ENCODE measurements around the gene HS3ST4. TPM values are rescaled to one million over a fixed set of nuclear protein-coding genes. Genes with fewer than 3 reads are reported as not detected.

Gene HS3ST4
- total and polyA plus RNA-seq, 10 of the 15 experiments (the other 5 are each of a cell fraction or from before 2014, with no cell fraction given): 0.05 TPM; not detected in 9

DNA sequence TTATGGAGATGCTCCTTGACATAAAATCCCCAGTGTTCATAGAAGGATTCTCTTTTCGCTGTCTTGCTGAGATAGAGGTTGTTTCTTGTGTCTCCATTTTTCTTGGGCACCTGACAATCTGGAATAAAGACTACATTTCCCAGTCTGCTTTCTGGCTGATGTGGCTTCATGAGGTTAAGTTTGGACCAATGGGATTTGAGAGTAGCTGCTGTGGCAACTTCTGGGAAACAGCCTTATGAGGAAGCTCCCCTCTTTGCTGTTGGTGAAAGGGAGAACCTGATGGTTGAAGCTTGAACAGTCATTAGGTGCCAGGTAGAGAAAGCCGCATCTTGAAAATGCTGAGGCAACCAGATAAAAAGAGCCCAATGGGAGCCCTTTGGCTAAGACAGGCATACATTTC is 24.4 kb downstream of the HS3ST4 start:
- Histone ChIP-seq H3K4me2 (ENCODE audit: control insufficient read depth, insufficient read depth) (no peak overlapping the region), H3K9me3 (replicated peaks; ENCODE audit: control insufficient read depth, insufficient read depth, low read length) (no peaks in the 10 kb centered on the region), H3K79me2 (ENCODE audit: control insufficient read depth, insufficient read depth, low read length) (no peaks in the 10 kb centered on the region), H3K27ac (ENCODE audit: control insufficient read depth, insufficient read depth) (no peak overlapping the region), H4K20me1 (ENCODE audit: control insufficient read depth, insufficient read depth) (no peaks in the 10 kb centered on the region), H2AFZ (ENCODE audit: control insufficient read depth, low read depth, low read length) (no peak overlapping the region), H3K9ac (ENCODE audit: control insufficient read depth, insufficient read depth, low read length) (no peak overlapping the region), H3K36me3 (ENCODE audit: control insufficient read depth in 2 of 2, insufficient read depth in 2 of 2, low read length in 1 of 2) (no peaks in the 10 kb centered on the region), H3K4me3 (no peak overlapping the region), H3K4me1 (ENCODE audit: control insufficient read depth, insufficient read depth, low read length) (no peaks in the 10 kb centered on the region), H3K27me3 (replicated peaks in 1 of 2; ENCODE audit: control insufficient read depth in 2 of 2, insufficient read depth in 2 of 2, low read length in 1 of 2) (no peaks in the 10 kb centered on the region)
- RAD21 ChIA-PET (ENCODE audit: unreplicated experiment): no interaction called here
- in situ Hi-C loops (cut with MboI) (loop anchor here (10.0 kb wide), 1 partner anchor 441 kb away; no protein-coding TSS in a partner anchor), intact Hi-C loops (cut with micrococcal nuclease; ENCODE audit: unreplicated experiment) (no loop called here)
- WGBS (ENCODE audit: insufficient coverage, insufficient replicate concordance, low lambda C conversion rate, missing lambda C conversion rate): 24% methylated on average over 2 of the region's 2 CpGs
- no TSS peak for BruUV-seq (replicated peaks)
- POLR2A ChIA-PET: no interaction called here
- CTCF ChIA-PET: interaction anchor here (0.8 kb wide), 1 partner anchor 439 kb away, joined by 3 read pairs; no protein-coding TSS in a partner anchor
- DNase-seq (ENCODE audit: low read depth, low spot score) (no peak), FAIRE-seq (no peak), ATAC-seq (no peak)
- SMC1A ChIA-PET (ENCODE audit: uncharacterized antibody, unreplicated experiment): interaction anchor here (1.0 to 1.3 kb wide), 2 partner anchors 8 to 10 kb away, joined by 3 to 4 read pairs; no protein-coding TSS in a partner anchor
- TF ChIP-seq TCF12 (IDR thresholded peaks at IDR 0.05; ENCODE audit: low read depth, low read length): no peak
- TF ChIP-seq MYB (IDR thresholded peaks at IDR 0.05; ENCODE audit: borderline replicate concordance, low read depth, low read length): no peak
- TF ChIP-seq EZH2 (IDR thresholded peaks at IDR 0.05; ENCODE audit: borderline replicate concordance, control insufficient read depth, low read depth, low read length): no peak

DNA sequence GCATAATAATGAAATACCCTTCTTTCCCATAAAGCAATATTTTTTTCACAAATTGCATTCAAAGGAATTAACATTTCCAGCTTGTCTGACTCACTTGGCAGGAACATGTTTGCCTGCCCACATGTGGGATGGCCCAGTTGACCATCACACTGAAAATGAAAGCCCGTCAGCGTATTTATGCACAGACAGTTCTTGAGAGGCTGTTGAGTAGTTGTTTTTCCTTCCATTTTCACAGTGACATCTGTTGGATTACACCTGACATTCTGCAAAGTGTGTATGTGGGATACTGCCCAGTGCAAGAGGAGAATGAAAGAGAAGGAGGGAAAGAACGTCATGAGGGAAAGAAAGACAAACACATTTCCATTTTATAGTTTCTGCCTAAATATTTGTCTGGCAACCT is 29.7 kb downstream of the HS3ST4 start:
- H3K27ac ChIP-seq (ENCODE audit: control insufficient read depth, insufficient read depth): no peak overlapping the region
- no peaks in the 10 kb centered on the region for H3K27me3 ChIP-seq (replicated peaks in 1 of 2; ENCODE audit: control insufficient read depth in 2 of 2, insufficient read depth in 2 of 2, low read length in 1 of 2)
- H3K4me3 ChIP-seq: no peak overlapping the region
- BruUV-seq (replicated peaks): no TSS peak
- ChIA-PET POLR2A (no interaction called here), RAD21 (ENCODE audit: unreplicated experiment) (no interaction called here), SMC1A (ENCODE audit: uncharacterized antibody, unreplicated experiment) (no interaction called here), CTCF (no interaction called here)
- no peaks in the 10 kb centered on the region for H3K36me3 ChIP-seq (ENCODE audit: control insufficient read depth in 2 of 2, insufficient read depth in 2 of 2, low read length in 1 of 2)
- in situ Hi-C loops (cut with MboI): no loop called here
- ATAC-seq (no peak), DNase-seq (ENCODE audit: low read depth, low spot score) (no peak), FAIRE-seq (no peak)
- WGBS (ENCODE audit: insufficient coverage, insufficient replicate concordance, low lambda C conversion rate, missing lambda C conversion rate): 24% methylated on average over 3 of the region's 3 CpGs
- H3K4me2 ChIP-seq (ENCODE audit: control insufficient read depth, insufficient read depth): no peak overlapping the region
- TF ChIP-seq MTA2 (IDR thresholded peaks at IDR 0.05; ENCODE audit: low read depth) (no peak), KLF5 (IDR thresholded peaks at IDR 0.05; ENCODE audit: partially characterized antibody) (no peak)
- TF ChIP-seq, protein P1, sequence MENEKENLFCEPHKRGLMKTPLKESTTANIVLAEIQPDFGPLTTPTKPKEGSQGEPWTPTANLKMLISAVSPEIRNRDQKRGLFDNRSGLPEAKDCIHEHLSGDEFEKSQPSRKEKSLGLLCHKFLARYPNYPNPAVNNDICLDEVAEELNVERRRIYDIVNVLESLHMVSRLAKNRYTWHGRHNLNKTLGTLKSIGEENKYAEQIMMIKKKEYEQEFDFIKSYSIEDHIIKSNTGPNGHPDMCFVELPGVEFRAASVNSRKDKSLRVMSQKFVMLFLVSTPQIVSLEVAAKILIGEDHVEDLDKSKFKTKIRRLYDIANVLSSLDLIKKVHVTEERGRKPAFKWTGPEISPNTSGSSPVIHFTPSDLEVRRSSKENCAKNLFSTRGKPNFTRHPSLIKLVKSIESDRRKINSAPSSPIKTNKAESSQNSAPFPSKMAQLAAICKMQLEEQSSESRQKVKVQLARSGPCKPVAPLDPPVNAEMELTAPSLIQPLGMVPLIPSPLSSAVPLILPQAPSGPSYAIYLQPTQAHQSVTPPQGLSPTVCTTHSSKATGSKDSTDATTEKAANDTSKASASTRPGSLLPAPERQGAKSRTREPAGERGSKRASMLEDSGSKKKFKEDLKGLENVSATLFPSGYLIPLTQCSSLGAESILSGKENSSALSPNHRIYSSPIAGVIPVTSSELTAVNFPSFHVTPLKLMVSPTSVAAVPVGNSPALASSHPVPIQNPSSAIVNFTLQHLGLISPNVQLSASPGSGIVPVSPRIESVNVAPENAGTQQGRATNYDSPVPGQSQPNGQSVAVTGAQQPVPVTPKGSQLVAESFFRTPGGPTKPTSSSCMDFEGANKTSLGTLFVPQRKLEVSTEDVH (IDR thresholded peaks at IDR 0.05; ENCODE audit: low read depth, partially characterized antibody): no peak
- H2AFZ ChIP-seq (ENCODE audit: control insufficient read depth, low read depth, low read length): no peak overlapping the region
- no peaks in the 10 kb centered on the region for H3K9me3 ChIP-seq (replicated peaks; ENCODE audit: control insufficient read depth, insufficient read depth, low read length)
- no peak overlapping the region for H3K9ac ChIP-seq (ENCODE audit: control insufficient read depth, insufficient read depth, low read length)
- H4K20me1 ChIP-seq (ENCODE audit: control insufficient read depth, insufficient read depth): no peaks in the 10 kb centered on the region
- intact Hi-C loops (cut with micrococcal nuclease; ENCODE audit: unreplicated experiment): no loop called here
- H3K79me2 ChIP-seq (ENCODE audit: control insufficient read depth, insufficient read depth, low read length): no peaks in the 10 kb centered on the region
- no peaks in the 10 kb centered on the region for H3K4me1 ChIP-seq (ENCODE audit: control insufficient read depth, insufficient read depth, low read length)

All from GM12878 (cell line).